ENCODE measurements around the gene HRCT1.
"Not testable (repeated sequence)": the region's sequence is repeated elsewhere in the genome, so short reads cannot be mapped to it uniquely, and the experiment has no call there.

The HRCT1 gene

GRCh38 chr9:35929453-35929718 is 23.4 kb downstream of the HRCT1 start:
- no peaks in the 10 kb centered on the region for H3K4me1 ChIP-seq (ENCODE audit: control insufficient read depth, insufficient read depth, low read length)
- no peak overlapping the region for H3K27ac ChIP-seq (ENCODE audit: low read depth, low read length)
- H3K36me3 ChIP-seq (ENCODE audit: control insufficient read depth, insufficient read depth, low read length), result no peaks in the 10 kb centered on the region
- no peak overlapping the region for H3K4me3 ChIP-seq (ENCODE audit: low read length)
- H3K27me3 ChIP-seq (ENCODE audit: control insufficient read depth, insufficient read depth, low read length), result no peaks in the 10 kb centered on the region
- H3K9ac ChIP-seq (ENCODE audit: low read length), result no peak overlapping the region

DNA sequence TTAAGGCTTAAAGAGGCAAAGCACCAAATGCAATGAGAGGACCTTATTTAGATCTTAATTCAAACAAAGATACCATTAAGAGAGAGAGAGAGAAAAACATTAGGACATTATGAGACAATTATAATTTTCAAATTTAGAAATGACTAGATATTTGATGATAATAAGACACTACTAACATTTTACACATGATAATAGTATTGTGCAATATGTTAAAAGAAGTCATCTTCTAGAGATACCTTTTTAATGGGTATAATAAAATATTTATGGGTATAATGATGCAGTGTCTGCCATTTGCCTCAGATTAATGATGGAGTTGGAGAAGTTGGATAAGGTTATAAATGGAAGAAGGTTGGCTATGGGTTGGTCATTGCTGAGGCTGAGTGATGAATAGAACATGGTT is 24.5 kb downstream of the HRCT1 start:
- no peak overlapping the region for H3K27ac ChIP-seq (ENCODE audit: low read depth, low read length)
- no peaks in the 10 kb centered on the region for H3K27me3 ChIP-seq (ENCODE audit: control insufficient read depth, insufficient read depth, low read length)
- H3K4me3 ChIP-seq (ENCODE audit: low read length), result no peak overlapping the region
- no peaks in the 10 kb centered on the region for H3K36me3 ChIP-seq (ENCODE audit: control insufficient read depth, insufficient read depth, low read length)
- no peaks in the 10 kb centered on the region for H3K4me1 ChIP-seq (ENCODE audit: control insufficient read depth, insufficient read depth, low read length)
- no peak overlapping the region for H3K9ac ChIP-seq (ENCODE audit: low read length)

- no peaks in the 10 kb centered on the region for H3K36me3 ChIP-seq (ENCODE audit: control insufficient read depth, insufficient read depth, low read length)
- H3K4me1 ChIP-seq (ENCODE audit: control insufficient read depth, insufficient read depth, low read length), result no peaks in the 10 kb centered on the region
These were observed 25.0 kb downstream of the HRCT1 start for GRCh38 chr9:35930989-35931388.

DNA sequence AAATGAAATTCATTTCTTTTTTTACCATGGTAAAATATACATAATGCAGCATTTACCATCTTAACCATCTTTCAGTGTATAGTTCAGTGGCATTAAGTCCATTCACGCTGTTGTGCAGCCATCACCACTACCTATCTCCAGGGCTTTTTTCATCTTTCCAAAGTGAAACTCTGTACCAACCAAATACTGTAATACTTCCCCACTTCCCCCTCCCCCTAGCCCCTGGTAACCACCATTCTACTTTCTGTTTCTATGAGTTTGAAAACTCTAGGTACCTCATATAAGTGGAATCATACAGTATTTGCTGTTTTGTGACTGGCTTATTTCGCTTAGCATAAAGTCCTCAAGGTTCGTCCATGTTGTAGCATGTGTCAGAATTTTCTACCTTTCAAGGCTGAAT is 26.7 kb downstream of the HRCT1 start:
- Histone ChIP-seq H3K4me3 (ENCODE audit: low read length) (no peak overlapping the region), H3K27me3 (ENCODE audit: control insufficient read depth, insufficient read depth, low read length) (no peaks in the 10 kb centered on the region), H3K27ac (ENCODE audit: low read depth, low read length) (no peak overlapping the region), H3K36me3 (ENCODE audit: control insufficient read depth, insufficient read depth, low read length) (no peaks in the 10 kb centered on the region), H3K9ac (ENCODE audit: low read length) (no peak overlapping the region), H3K4me1 (ENCODE audit: control insufficient read depth, insufficient read depth, low read length) (no peaks in the 10 kb centered on the region)

More at GRCh38 chr9:35930989-35931388, 25.0 kb downstream of the HRCT1 start:
- no peak overlapping the region for H3K27ac ChIP-seq (ENCODE audit: low read depth, low read length)
- no peaks in the 10 kb centered on the region for H3K27me3 ChIP-seq (ENCODE audit: control insufficient read depth, insufficient read depth, low read length)
- H3K9ac ChIP-seq (ENCODE audit: low read length), result no peak overlapping the region
- H3K4me3 ChIP-seq (ENCODE audit: low read length), result no peak overlapping the region

- H3K9ac ChIP-seq (ENCODE audit: low read length), result no peak overlapping the region
- no peak overlapping the region for H3K27ac ChIP-seq (ENCODE audit: low read depth, low read length)
- H3K4me3 ChIP-seq (ENCODE audit: low read length), result no peak overlapping the region
- no peaks in the 10 kb centered on the region for H3K27me3 ChIP-seq (ENCODE audit: control insufficient read depth, insufficient read depth, low read length)
- H3K36me3 ChIP-seq (ENCODE audit: control insufficient read depth, insufficient read depth, low read length), result no peaks in the 10 kb centered on the region
- no peaks in the 10 kb centered on the region for H3K4me1 ChIP-seq (ENCODE audit: control insufficient read depth, insufficient read depth, low read length)
These were observed 27.6 kb downstream of the HRCT1 start for GRCh38 chr9:35933550-35934067.

- not testable (repeated sequence) for H3K4me1 ChIP-seq (ENCODE audit: control insufficient read depth, insufficient read depth, low read length); H3K9ac ChIP-seq (ENCODE audit: low read length); H3K4me3 ChIP-seq (ENCODE audit: low read length); H3K27ac ChIP-seq (ENCODE audit: low read depth, low read length); H3K27me3 ChIP-seq (ENCODE audit: control insufficient read depth, insufficient read depth, low read length); H3K36me3 ChIP-seq (ENCODE audit: control insufficient read depth, insufficient read depth, low read length)
These were observed 28.1 kb downstream of the HRCT1 start for GRCh38 chr9:35934069-35934468.

- no peak overlapping the region for H3K4me3 ChIP-seq (ENCODE audit: low read length)
- H3K4me1 ChIP-seq (ENCODE audit: control insufficient read depth, insufficient read depth, low read length), result no peaks in the 10 kb centered on the region
- H3K27me3 ChIP-seq (ENCODE audit: control insufficient read depth, insufficient read depth, low read length), result no peaks in the 10 kb centered on the region
- H3K27ac ChIP-seq (ENCODE audit: low read depth, low read length), result no peak overlapping the region
- no peak overlapping the region for H3K9ac ChIP-seq (ENCODE audit: low read length)
- no peaks in the 10 kb centered on the region for H3K36me3 ChIP-seq (ENCODE audit: control insufficient read depth, insufficient read depth, low read length)
These were observed 29.3 kb downstream of the HRCT1 start for GRCh38 chr9:35935261-35935660.

DNA sequence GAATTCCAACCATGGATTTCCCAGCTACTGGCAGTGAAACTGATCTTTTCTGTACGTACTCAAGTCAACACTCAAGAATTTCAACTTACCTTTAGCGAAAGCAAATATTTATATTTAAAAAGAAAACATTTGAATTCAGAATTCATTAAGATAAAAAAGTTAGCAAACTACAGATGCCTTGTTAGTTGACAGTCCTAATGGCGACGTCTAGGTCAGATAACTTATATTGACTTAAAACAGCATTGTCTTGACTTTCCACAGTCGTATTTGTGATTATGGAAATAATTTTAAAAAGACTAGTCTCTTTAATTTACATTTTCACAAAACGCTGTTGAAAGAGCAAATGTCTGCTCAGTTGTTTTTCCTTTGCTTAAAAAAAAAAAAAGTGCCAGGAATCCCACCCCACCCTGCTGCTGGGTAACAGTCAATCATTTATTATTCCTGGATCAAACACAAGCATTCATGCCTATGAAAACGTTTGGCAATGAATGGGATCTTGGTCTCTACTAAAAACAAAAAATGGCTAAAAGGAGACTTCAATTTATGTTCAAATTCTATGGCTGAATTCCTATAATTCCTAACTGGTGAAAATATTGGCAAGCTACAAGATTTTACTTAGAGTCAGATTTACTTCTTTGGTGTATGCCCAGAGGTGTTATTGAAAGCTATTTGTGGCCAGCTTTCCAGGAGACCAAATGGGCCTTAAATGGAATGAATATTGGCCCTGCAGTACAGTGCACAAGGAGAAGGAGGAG is 29.9 kb downstream of the HRCT1 start:
- no peak overlapping the region for H3K9ac ChIP-seq (ENCODE audit: low read length)
- H3K36me3 ChIP-seq (ENCODE audit: control insufficient read depth, insufficient read depth, low read length), result no peaks in the 10 kb centered on the region
- H3K4me1 ChIP-seq (ENCODE audit: control insufficient read depth, insufficient read depth, low read length), result no peaks in the 10 kb centered on the region
- no peak overlapping the region for H3K27ac ChIP-seq (ENCODE audit: low read depth, low read length)
- no peak overlapping the region for H3K4me3 ChIP-seq (ENCODE audit: low read length)
- H3K27me3 ChIP-seq (ENCODE audit: control insufficient read depth, insufficient read depth, low read length), result no peaks in the 10 kb centered on the region

GRCh38 chr9:35937227-35937626 is 31.2 kb downstream of the HRCT1 start:
- no peaks in the 10 kb centered on the region for H3K36me3 ChIP-seq (ENCODE audit: control insufficient read depth, insufficient read depth, low read length)
- no peak overlapping the region for H3K27ac ChIP-seq (ENCODE audit: low read depth, low read length)
- no peak overlapping the region for H3K9ac ChIP-seq (ENCODE audit: low read length)
- no peaks in the 10 kb centered on the region for H3K27me3 ChIP-seq (ENCODE audit: control insufficient read depth, insufficient read depth, low read length)
- H3K4me1 ChIP-seq (ENCODE audit: control insufficient read depth, insufficient read depth, low read length), result no peaks in the 10 kb centered on the region
- H3K4me3 ChIP-seq (ENCODE audit: low read length), result no peak overlapping the region

DNA sequence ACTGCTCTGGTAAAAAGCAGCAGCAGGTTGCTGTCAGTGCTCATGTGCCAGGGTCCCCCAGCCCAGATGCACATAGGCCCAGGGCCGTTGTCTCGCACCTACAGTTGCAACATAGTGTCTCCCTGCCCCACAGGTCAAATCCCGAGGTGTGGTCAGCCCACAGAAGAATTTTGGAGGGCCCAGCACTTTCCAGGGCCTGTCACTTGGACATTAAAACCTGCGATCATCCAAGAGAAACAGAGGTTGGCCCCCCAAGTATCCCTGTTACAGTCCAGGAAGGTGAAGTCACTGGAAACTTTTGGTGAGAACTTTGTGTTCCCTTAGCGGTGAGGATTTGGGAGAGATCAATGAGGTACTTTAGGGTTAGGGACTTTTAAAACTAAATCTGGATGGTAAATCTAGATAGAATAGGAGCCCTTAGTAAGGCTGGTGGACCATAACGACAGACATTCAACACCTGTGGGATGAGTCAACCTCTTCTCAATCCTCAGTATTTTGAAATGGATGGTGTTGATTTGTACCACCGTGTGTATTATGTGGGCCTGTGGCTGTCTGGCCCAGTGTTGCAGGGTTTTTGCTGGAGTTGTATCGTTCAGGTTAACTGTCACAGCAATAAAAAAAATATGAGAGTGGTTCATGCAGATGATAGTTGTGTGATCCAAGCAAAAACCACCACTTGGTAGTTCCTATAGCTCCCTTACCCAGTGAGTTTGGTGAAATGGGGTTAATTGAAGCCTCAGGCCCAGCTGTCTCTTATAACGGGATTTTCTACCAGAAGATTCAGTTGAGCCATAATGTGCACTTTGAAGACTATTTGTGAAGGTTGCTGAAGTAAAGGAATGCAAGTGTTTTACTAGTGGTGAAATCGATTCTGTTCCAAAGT is 32.7 kb downstream of the HRCT1 start:
- H3K9ac ChIP-seq (ENCODE audit: low read length), result no peak overlapping the region
- H3K4me1 ChIP-seq (ENCODE audit: control insufficient read depth, insufficient read depth, low read length), result no peaks in the 10 kb centered on the region
- H3K4me3 ChIP-seq (ENCODE audit: low read length), result no peak overlapping the region
- H3K27me3 ChIP-seq (ENCODE audit: control insufficient read depth, insufficient read depth, low read length), result no peaks in the 10 kb centered on the region
- H3K36me3 ChIP-seq (ENCODE audit: control insufficient read depth, insufficient read depth, low read length), result no peaks in the 10 kb centered on the region
- H3K27ac ChIP-seq (ENCODE audit: low read depth, low read length), result no peak overlapping the region

- H3K27me3 ChIP-seq (ENCODE audit: control insufficient read depth, insufficient read depth, low read length), result no peaks in the 10 kb centered on the region
- no peaks in the 10 kb centered on the region for H3K36me3 ChIP-seq (ENCODE audit: control insufficient read depth, insufficient read depth, low read length)
- H3K9ac ChIP-seq (ENCODE audit: low read length), result no peak overlapping the region
- no peak overlapping the region for H3K27ac ChIP-seq (ENCODE audit: low read depth, low read length)
- no peak overlapping the region for H3K4me3 ChIP-seq (ENCODE audit: low read length)
- no peaks in the 10 kb centered on the region for H3K4me1 ChIP-seq (ENCODE audit: control insufficient read depth, insufficient read depth, low read length)
These were observed 33.8 kb downstream of the HRCT1 start for GRCh38 chr9:35939679-35940250.

DNA sequence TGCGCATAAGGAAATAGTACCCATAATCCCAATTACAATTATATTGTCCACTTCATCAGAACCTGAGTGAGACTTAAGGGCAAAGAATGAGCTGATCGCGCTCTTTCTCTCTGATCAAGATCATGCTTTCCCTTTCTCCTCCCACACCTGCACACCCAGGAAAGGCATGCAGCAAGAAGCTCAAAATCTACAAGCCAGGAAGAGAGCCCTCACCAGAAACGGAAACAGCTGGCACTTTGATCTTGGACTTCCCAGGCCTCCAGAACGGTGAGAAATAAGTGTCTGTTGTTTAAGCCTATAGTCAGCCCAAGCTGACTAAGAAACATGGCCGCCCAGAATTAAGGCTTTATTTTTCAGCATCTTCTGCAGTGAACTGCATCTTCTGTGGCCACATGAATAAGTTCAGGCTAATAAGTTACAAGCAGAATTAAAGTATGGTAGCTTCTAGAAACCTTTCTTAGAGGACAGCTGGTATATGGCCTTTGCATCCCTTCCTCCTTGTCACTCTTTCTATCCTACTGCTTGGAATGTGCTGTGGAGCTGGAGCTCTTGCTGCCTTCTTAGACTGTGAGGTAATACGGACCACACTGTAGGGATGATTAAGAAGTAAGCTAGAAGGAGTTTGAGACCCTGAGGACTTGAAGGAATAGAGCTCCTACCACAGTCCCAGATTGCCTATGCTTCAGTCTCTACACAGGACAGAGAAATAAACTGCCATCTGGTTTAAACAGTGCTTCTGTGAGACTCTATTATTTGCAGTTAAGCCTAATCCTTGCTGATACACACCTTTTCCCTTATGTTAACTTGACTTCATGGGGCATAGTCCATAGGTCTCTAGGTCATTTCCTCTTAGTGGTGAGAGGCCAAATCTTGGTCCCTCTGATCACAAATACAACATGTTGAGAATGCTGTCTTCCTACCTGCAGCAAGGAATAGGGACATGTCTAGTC is 34.7 kb downstream of the HRCT1 start:
- H3K27ac ChIP-seq (ENCODE audit: low read depth, low read length), result no peak overlapping the region
- no peaks in the 10 kb centered on the region for H3K36me3 ChIP-seq (ENCODE audit: control insufficient read depth, insufficient read depth, low read length)
- H3K9ac ChIP-seq (ENCODE audit: low read length), result no peak overlapping the region

More for the DNA sequence above, 34.7 kb downstream of the HRCT1 start:
- no peaks in the 10 kb centered on the region for H3K27me3 ChIP-seq (ENCODE audit: control insufficient read depth, insufficient read depth, low read length)
- H3K4me3 ChIP-seq (ENCODE audit: low read length), result no peak overlapping the region
- no peaks in the 10 kb centered on the region for H3K4me1 ChIP-seq (ENCODE audit: control insufficient read depth, insufficient read depth, low read length)
